ENCODE measurements around the gene GRIK1. TPM values are rescaled to one million over a fixed set of nuclear protein-coding genes. Genes with fewer than 3 reads are reported as not detected.

GRIK1 gene
- total RNA-seq, 2 donors from 2014 or later = not detected

GRCh38 chr21:29496337-29496736 lies 443.5 kb downstream of the GRIK1 start:
- no peaks in the 10 kb centered on the region for H3K4me1 ChIP-seq (ENCODE audit: control insufficient read depth, insufficient read depth, low read length)
- H3K27ac ChIP-seq (ENCODE audit: low read depth, low read length) = no peak overlapping the region
- no peak for DNase-seq
- WGBS, 2 experiments (ENCODE audit: insufficient coverage in 1 of 2, insufficient read length in 1 of 2) = 85% methylated on average over 1 of the region's 1 CpG; no CpG with 5 or more reads in 1 of the 2 experiments
- H3K27ac Mint-ChIP-seq = no peak overlapping the region
- peaks cover 20% of the 10 kb centered on the region for H3K9me3 Mint-ChIP-seq
- peaks cover 4% of the 10 kb centered on the region for H3K9me3 ChIP-seq (ENCODE audit: control insufficient read depth, low read length)
- H3K27me3 Mint-ChIP-seq (ENCODE audit: insufficient read depth) = no peaks in the 10 kb centered on the region
- H3K4me1 Mint-ChIP-seq = no peaks in the 10 kb centered on the region
- no peak overlapping the region for H3K4me3 Mint-ChIP-seq
- no peaks in the 10 kb centered on the region for H3K27me3 ChIP-seq (ENCODE audit: control insufficient read depth, insufficient read depth, low read length, poor library complexity, severe bottlenecking)
- H3K36me3 Mint-ChIP-seq (ENCODE audit: low read depth) = peaks cover 24% of the 10 kb centered on the region
- TF ChIP-seq CTCF (conservative IDR thresholded peaks at IDR 0.05) = no peak
- no peaks in the 10 kb centered on the region for H3K36me3 ChIP-seq (ENCODE audit: control insufficient read depth, insufficient read depth, low read length)
- no peak overlapping the region for H3K4me3 ChIP-seq (ENCODE audit: low read length)
- H3K9ac ChIP-seq (ENCODE audit: extremely low read depth, low read length, poor library complexity, severe bottlenecking) = no peak overlapping the region

- H3K27me3 Mint-ChIP-seq (ENCODE audit: insufficient read depth) = no peaks in the 10 kb centered on the region
- H3K27me3 ChIP-seq (ENCODE audit: control insufficient read depth, insufficient read depth, low read length, poor library complexity, severe bottlenecking) = no peaks in the 10 kb centered on the region
- H3K9ac ChIP-seq (ENCODE audit: extremely low read depth, low read length, poor library complexity, severe bottlenecking) = no peak overlapping the region
- no peak overlapping the region for H3K4me3 Mint-ChIP-seq
- H3K36me3 ChIP-seq (ENCODE audit: control insufficient read depth, insufficient read depth, low read length) = no peaks in the 10 kb centered on the region
- peaks cover 11% of the 10 kb centered on the region for H3K4me1 Mint-ChIP-seq
- no peaks in the 10 kb centered on the region for H3K4me1 ChIP-seq (ENCODE audit: control insufficient read depth, insufficient read depth, low read length)
- TF ChIP-seq CTCF (conservative IDR thresholded peaks at IDR 0.05) = no peak
- no peak overlapping the region for H3K4me3 ChIP-seq (ENCODE audit: low read length)
- no peak overlapping the region for H3K27ac Mint-ChIP-seq
- 95 to 100% methylated on average over 3 of the region's 3 CpGs for WGBS, 2 experiments (ENCODE audit: insufficient coverage in 1 of 2, insufficient read length in 1 of 2)
- H3K36me3 Mint-ChIP-seq (ENCODE audit: low read depth) = peaks cover 7% of the 10 kb centered on the region
- peaks cover 4% of the 10 kb centered on the region for H3K9me3 Mint-ChIP-seq
- no peak for DNase-seq
- no peak overlapping the region for H3K27ac ChIP-seq (ENCODE audit: low read depth, low read length)
- H3K9me3 ChIP-seq (ENCODE audit: control insufficient read depth, low read length) = no peaks in the 10 kb centered on the region
Observed at GRCh38 chr21:29490016-29490415, 449.8 kb downstream of the GRIK1 start.

GRCh38 chr21:29487154-29487553 lies 452.6 kb downstream of the GRIK1 start:
- no peak for DNase-seq
- WGBS, 2 experiments (ENCODE audit: insufficient coverage in 1 of 2, insufficient read length in 1 of 2) = 66 to 69% methylated on average over 3 to 4 of the region's 4 CpGs
- Mint-ChIP-seq H3K4me1 (peaks cover 11% of the 10 kb centered on the region), H3K9me3 (peaks cover 9% of the 10 kb centered on the region), H3K4me3 (no peak overlapping the region), H3K27me3 (ENCODE audit: insufficient read depth) (no peaks in the 10 kb centered on the region), H3K36me3 (ENCODE audit: low read depth) (peaks cover 11% of the 10 kb centered on the region), H3K27ac (no peak overlapping the region)
- H3K27ac ChIP-seq (ENCODE audit: low read depth, low read length) = peak overlapping the region; percentile 71
- H3K4me1 ChIP-seq (ENCODE audit: control insufficient read depth, insufficient read depth, low read length) = no peaks in the 10 kb centered on the region
- no peak for TF ChIP-seq CTCF (conservative IDR thresholded peaks at IDR 0.05)
- no peaks in the 10 kb centered on the region for H3K9me3 ChIP-seq (ENCODE audit: control insufficient read depth, low read length)
- no peak overlapping the region for H3K4me3 ChIP-seq (ENCODE audit: low read length)
- no peak overlapping the region for H3K9ac ChIP-seq (ENCODE audit: extremely low read depth, low read length, poor library complexity, severe bottlenecking)
- H3K27me3 ChIP-seq (ENCODE audit: control insufficient read depth, insufficient read depth, low read length, poor library complexity, severe bottlenecking) = no peaks in the 10 kb centered on the region
- H3K36me3 ChIP-seq (ENCODE audit: control insufficient read depth, insufficient read depth, low read length) = no peaks in the 10 kb centered on the region

Other genes with a start within 250 kb of the GRIK1 start
- not detected for gene CLDN17, start 226.8 kb upstream of the GRIK1 start, total RNA-seq